AG04450 (cell line): ENCODE data around the gene EPB41L1. TPM values are rescaled to one million over a fixed set of nuclear protein-coding genes. Genes with fewer than 3 reads are reported as not detected.

Experiments
- CTCF ChIA-PET: fragments of 300-600, 350-600 bp; formaldehyde crosslinking; extraction: SDS; loops from one replicate; lab custom pipeline; 2022; ENCODE audit warnings: antibody characterized with exemption, inconsistent platforms; lab: Charles Lee
- POLR2A ChIA-PET: fragments of 350-600 bp; formaldehyde crosslinking; extraction: SDS; loops from one replicate; lab custom pipeline; 2021; ENCODE audit warnings: antibody characterized with exemption, inconsistent platforms; lab: Yijun Ruan, JAX
- DNase-seq: peaks from one replicate; pipeline ENCODE4 v3.0.0-alpha.2; 2011; ENCODE audit warnings: low read depth, low spot score
- H3K27ac ChIP-seq: one replicate; pipeline ENCODE4 v1.5.1; 2012; ENCODE audit warnings: low read depth, low read length, control low read depth
- H3K27me3 ChIP-seq: one replicate; pipeline ENCODE4 v1.6.0; 2012; ENCODE audit warnings: low read length; ENCODE audit not compliant: control insufficient read depth, insufficient read depth
- H3K4me3 ChIP-seq: 2 replicates; pipeline ENCODE4 v1.5.1; 2011; ENCODE audit warnings: mild to moderate bottlenecking, low read depth, low read length, control low read depth
- H3K9me3 ChIP-seq: 2 replicates; pipeline ENCODE4 v1.5.1; 2012; ENCODE audit warnings: low read length; ENCODE audit not compliant: control insufficient read depth, insufficient read depth
- polyA plus RNA-seq: library from polyadenylated mRNA; depleted of rRNA; stranded (reverse); fragments of >200 nt; gene quantifications from 2 replicates; pipeline ENCODE4 v1.2.3, GENCODE V29; 2011
- TF ChIP-seq, protein P1 (sequence below): IDR thresholded peaks from 2 replicates; pipeline ENCODE4 v1.5.1; 2011; ENCODE audit warnings: low read depth, low read length, control low read depth, inconsistent platforms

Gene EPB41L1
- polyA plus RNA-seq, 1 experiment: 17.8 TPM

DNA sequence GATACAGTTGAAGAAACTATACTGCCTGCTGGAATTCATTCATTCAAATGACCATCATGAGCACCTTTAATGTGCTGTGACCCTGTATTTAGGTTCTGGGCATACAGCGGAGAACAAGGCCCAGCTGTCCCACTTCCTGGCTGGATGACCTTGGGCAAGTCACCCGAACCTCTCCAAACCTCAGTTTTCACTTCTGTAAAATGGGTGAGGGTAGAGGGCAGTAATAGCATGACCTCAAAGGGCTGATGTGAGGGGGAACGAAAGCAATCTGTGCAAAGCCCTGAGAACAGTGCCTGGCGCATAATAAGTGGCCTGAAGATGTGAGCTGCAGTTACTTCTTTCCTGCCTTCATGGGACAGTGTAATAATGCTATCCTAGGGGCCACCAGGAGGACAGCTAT lies 61.2 kb downstream of the EPB41L1 start:
- Histone ChIP-seq H3K27me3 (no peaks in the 10 kb centered on the region), H3K9me3 (no peaks in the 10 kb centered on the region), H3K27ac (no peak overlapping the region), H3K4me3 (no peak overlapping the region)
- POLR2A ChIA-PET: no interaction called here
- TF ChIP-seq, protein P1, sequence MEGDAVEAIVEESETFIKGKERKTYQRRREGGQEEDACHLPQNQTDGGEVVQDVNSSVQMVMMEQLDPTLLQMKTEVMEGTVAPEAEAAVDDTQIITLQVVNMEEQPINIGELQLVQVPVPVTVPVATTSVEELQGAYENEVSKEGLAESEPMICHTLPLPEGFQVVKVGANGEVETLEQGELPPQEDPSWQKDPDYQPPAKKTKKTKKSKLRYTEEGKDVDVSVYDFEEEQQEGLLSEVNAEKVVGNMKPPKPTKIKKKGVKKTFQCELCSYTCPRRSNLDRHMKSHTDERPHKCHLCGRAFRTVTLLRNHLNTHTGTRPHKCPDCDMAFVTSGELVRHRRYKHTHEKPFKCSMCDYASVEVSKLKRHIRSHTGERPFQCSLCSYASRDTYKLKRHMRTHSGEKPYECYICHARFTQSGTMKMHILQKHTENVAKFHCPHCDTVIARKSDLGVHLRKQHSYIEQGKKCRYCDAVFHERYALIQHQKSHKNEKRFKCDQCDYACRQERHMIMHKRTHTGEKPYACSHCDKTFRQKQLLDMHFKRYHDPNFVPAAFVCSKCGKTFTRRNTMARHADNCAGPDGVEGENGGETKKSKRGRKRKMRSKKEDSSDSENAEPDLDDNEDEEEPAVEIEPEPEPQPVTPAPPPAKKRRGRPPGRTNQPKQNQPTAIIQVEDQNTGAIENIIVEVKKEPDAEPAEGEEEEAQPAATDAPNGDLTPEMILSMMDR: no peak
- CTCF ChIA-PET: interaction anchor here (1.5 kb wide), 1 partner anchor 224 kb away, joined by 5 read pairs; no protein-coding TSS in a partner anchor
- no peak for DNase-seq

GRCh38 chr20:36216314-36217025 lies 61.9 kb downstream of the EPB41L1 start:
- Histone ChIP-seq H3K27ac (no peak overlapping the region), H3K9me3 (no peaks in the 10 kb centered on the region), H3K4me3 (no peak overlapping the region), H3K27me3 (no peaks in the 10 kb centered on the region)
- no peak for DNase-seq
- ChIA-PET CTCF (interaction anchor here (0.7 to 1.5 kb wide), 2 partner anchors 14 to 223 kb away, joined by 3 to 5 read pairs; no protein-coding TSS in a partner anchor), POLR2A (no interaction called here)
- TF ChIP-seq, protein P1: no peak

GRCh38 chr20:36217226-36217625 lies 62.7 kb downstream of the EPB41L1 start:
- CTCF ChIA-PET: interaction anchor here (0.7 to 1.3 kb wide), 3 partner anchors 15 to 222 kb away, joined by 3 to 4 read pairs (median 3); no protein-coding TSS in a partner anchor
- Histone ChIP-seq H3K4me3 (no peak overlapping the region), H3K9me3 (no peaks in the 10 kb centered on the region), H3K27ac (no peak overlapping the region), H3K27me3 (no peaks in the 10 kb centered on the region)
- TF ChIP-seq, protein P1: no peak
- POLR2A ChIA-PET: no interaction called here
- DNase-seq: no peak

DNA sequence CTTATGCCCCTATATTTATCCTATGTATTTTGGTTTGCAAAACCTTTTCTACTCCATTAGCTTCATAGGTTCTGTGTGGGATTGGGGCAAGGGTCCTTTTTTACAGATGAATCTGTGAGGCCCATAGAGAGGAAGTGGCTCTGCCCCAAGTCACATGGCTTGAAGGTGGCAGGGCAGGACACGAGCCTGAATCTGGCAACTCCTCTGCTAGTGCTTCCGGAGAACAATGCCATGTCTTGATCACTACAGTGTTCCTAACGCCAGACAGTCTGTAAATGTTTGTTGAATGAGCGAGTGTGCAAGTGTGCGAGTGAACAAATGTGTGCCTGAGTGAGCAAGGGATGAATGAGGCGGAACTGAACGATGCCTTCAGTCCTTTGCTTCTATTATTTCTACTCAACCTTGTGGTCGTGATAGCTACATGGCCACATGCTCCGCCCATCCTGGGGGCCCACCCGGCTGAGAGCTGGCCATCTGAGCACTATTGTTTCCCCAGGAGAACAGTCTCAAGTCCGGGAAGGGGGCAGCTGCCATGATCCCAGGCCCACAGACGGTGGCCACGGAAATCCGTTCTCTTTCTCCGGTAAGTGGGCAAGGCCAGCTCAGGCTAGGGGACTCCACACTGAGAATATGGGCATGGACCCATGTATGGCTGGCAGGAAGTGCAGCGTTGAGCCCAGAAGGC lies 64.0 kb downstream of the EPB41L1 start:
- CTCF ChIA-PET: interaction anchor here (0.9 to 1.3 kb wide), 2 partner anchors 16 to 221 kb away, joined by 3 to 4 read pairs; no protein-coding TSS in a partner anchor
- Histone ChIP-seq H3K27ac (no peak overlapping the region), H3K27me3 (no peaks in the 10 kb centered on the region), H3K4me3 (no peak overlapping the region), H3K9me3 (no peaks in the 10 kb centered on the region)
- DNase-seq: no peak
- TF ChIP-seq, protein P1: no peak
- POLR2A ChIA-PET: no interaction called here
